Measurements from ENCODE around the gene ATOX1.

Gene ATOX1

DNA sequence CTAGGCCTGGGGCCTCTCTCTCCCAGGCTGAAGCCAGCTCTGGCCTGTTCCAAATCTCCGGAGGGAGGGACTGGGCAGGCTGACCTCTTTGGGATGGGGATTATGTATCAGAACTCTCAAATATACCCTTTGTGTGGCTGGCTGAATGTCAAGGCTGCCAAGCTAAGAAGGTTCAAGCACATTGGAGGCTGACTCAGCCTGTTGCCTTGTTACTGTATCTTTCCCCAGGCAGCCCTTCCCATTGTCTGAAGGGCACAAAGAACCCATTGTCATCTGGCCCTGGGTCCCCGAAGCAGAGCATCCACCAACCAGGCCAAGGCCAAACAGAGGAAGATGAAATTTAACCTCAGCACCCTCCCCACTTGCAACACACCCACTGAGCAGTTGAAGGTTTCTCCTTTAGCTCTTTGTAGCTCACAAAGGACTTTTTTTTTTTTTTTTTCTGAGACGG lies 64.4 kb downstream of the ATOX1 start:
- no peak for DNase-seq

Data from stimulated activated CD4-positive, alpha-beta T cell treated with anti-CD3 and anti-CD28 coated beads, Interleukin-4, amount 100 ng/mL, for 1 hour (primary cell).